ENCODE results near the gene KCNN4.

GRCh38 chr19:43786665-43787064, 5.9 kb upstream of the KCNN4 start:
- no peak for TF ChIP-seq CTCF (conservative IDR thresholded peaks at IDR 0.05; ENCODE audit: low read length)
- no peak for TF ChIP-seq EZH2phosphoT487 (IDR thresholded peaks at IDR 0.05; ENCODE audit: borderline replicate concordance, low read depth, low read length)
